ENCODE results near the gene ZDHHC11.
"Not testable (repeated sequence)": the region's sequence is repeated elsewhere in the genome, so short reads cannot be mapped to it uniquely, and the experiment has no call there.

- not testable (repeated sequence) for TF ChIP-seq CTCF, POLR2AphosphoS5 (IDR thresholded peaks at IDR 0.05)
Observed at GRCh38 chr5:774304-774703, 76.5 kb downstream of the ZDHHC11 start.
